ENCODE measurements around the gene PDHB. TPM values are rescaled to one million over a fixed set of nuclear protein-coding genes. Genes with fewer than 3 reads are reported as not detected.
A peak's percentile ranks its signal among the peaks of the same experiment; 100 is the strongest.

PDHB gene
- total and polyA plus RNA-seq, 5 donors, result 115 to 242 (median 135) TPM

DNA sequence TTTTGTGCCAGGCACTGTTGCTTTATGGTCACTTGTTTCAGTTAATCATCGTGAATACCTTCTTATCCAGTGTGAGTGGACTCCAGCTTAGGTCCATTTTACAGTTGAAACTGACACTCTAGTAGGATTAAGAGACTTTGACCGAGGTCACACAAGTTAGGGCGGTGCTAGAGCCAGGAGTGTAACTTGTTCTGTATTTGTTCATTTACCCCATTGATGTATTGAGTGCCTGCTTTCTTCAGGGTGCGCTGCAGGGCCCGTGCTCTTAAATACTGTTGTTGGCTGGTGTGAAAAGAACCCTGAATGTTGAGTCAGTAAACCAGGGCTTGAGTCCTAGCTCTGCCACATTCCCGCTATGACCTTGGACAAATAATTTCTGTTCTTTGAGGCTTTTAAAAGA is 15.4 kb downstream of the PDHB start:
- no peak for ATAC-seq
- WGBS, result 77% methylated on average over 6 of the region's 6 CpGs
- no peaks in the 10 kb centered on the region for H3K9me3 ChIP-seq (ENCODE audit: control insufficient read depth, low read length)
- no peak overlapping the region for H3K4me3 ChIP-seq (ENCODE audit: low read length)
- no peak for DNase-seq
- H3K4me1 ChIP-seq (ENCODE audit: control insufficient read depth, insufficient read depth, low read length), result no peaks in the 10 kb centered on the region
- no peaks in the 10 kb centered on the region for H3K27me3 ChIP-seq (ENCODE audit: control insufficient read depth, insufficient read depth)
- no peak overlapping the region for H3K27ac ChIP-seq (ENCODE audit: low read length)
- intact Hi-C loops (cut with DNase I), result loop anchor here in 2 of 4 donors (5.0 to 10.0 kb wide), 2 partner anchors 106 to 223 kb away; no protein-coding TSS in a partner anchor

DNA sequence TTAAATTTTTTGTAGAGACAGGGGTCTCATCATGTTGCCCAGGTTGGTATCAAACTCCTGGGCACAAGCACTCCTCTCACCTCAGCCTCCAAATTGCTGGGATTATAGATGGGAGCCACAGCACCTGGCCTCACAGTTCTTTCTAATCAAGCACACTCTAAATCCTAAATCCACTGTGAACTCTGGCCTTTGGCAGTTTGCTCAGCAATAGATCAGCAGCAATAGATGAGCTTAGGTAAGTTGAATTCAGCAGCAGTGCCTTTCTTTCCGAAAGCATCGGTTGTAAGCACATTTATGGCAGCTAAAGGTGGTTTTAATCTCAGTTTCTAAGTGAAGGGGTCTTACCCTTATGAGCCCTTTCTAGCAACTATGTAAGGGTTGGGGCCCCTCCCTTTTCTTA is 16.6 kb downstream of the PDHB start:
- no peak for DNase-seq
- H3K4me3 ChIP-seq (ENCODE audit: low read length), result no peak overlapping the region
- H3K4me1 ChIP-seq (ENCODE audit: control insufficient read depth, insufficient read depth, low read length), result no peaks in the 10 kb centered on the region
- H3K27ac ChIP-seq (ENCODE audit: low read length), result no peak overlapping the region
- ATAC-seq, result no peak
- no peaks in the 10 kb centered on the region for H3K27me3 ChIP-seq (ENCODE audit: control insufficient read depth, insufficient read depth)
- H3K9me3 ChIP-seq (ENCODE audit: control insufficient read depth, low read length), result no peaks in the 10 kb centered on the region
- intact Hi-C loops (cut with DNase I), result loop anchor here in 2 of 4 donors (5.0 to 10.0 kb wide), 2 partner anchors 105 to 222 kb away; no protein-coding TSS in a partner anchor
- WGBS, result 97% methylated on average over 2 of the region's 2 CpGs

DNA sequence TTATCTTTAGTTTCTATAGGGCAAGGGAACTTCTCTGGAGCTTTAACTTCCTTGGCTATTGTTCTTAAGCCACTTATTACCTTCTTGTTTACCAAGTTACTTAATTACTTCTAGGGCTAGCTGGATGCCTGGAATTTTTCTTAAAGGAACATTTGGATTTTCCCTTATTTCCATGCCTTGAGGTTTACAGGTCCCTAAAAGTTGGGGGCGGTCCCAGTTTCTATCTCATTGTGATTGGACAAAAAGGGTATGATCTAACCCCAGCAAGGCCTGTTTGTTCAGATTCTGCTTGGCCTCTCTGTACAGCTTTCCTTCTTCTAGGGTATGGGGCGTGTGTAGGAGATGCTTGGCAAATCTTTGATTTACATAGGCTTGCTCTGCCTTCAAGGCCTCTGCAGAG is 17.4 kb downstream of the PDHB start:
- intact Hi-C loops (cut with DNase I), result loop anchor here in 2 of 4 donors (5.0 to 10.0 kb wide), 2 partner anchors 104 to 221 kb away; no protein-coding TSS in a partner anchor
- Histone ChIP-seq H3K27ac (ENCODE audit: low read length) (no peak overlapping the region), H3K27me3 (ENCODE audit: control insufficient read depth, insufficient read depth) (no peaks in the 10 kb centered on the region), H3K9me3 (ENCODE audit: control insufficient read depth, low read length) (no peaks in the 10 kb centered on the region), H3K4me1 (ENCODE audit: control insufficient read depth, insufficient read depth, low read length) (no peaks in the 10 kb centered on the region), H3K4me3 (ENCODE audit: low read length) (no peak overlapping the region)
- 95% methylated on average over 2 of the region's 2 CpGs for WGBS
- ATAC-seq (no peak), DNase-seq (no peak)

DNA sequence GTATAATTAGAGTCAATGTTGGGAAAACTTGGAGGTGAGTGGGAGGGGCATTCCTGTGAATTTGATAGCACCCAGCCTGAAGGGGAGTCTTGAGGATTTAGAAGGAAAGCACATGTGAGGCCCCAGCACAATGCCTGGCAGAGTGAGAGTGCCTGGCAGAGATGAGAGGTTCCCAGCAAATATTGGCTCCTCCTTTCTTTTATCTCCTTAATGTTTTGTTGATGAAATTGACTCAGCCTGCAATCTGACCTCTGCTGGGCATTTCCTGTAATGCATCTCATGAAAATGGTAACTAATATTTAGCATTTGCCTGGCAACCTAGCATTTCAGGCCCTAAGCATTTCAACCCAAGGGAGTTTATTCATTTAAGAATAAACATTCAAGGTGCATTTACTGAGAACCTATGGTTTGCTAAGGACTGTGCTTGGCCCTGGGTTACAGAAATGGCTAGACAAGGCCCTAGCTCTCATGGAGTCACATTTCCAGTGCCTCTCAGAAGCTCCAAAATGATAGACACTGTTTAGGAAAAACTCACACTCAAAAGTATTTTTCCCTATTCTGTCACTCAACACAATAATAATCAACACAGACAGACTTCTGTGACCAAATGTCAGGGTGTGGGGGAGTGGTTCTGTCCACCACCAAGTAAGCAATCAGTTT is 19.0 kb downstream of the PDHB start:
- Histone ChIP-seq H3K4me3 (ENCODE audit: low read length) (no peak overlapping the region), H3K27ac (ENCODE audit: low read length) (no peak overlapping the region), H3K9me3 (ENCODE audit: control insufficient read depth, low read length) (no peaks in the 10 kb centered on the region), H3K27me3 (ENCODE audit: control insufficient read depth, insufficient read depth) (no peaks in the 10 kb centered on the region), H3K4me1 (ENCODE audit: control insufficient read depth, insufficient read depth, low read length) (no peaks in the 10 kb centered on the region)
- ATAC-seq, result peak; percentile 75 to 76
- intact Hi-C loops (cut with DNase I), result loop anchor here (5.0 to 10.0 kb wide), 5 partner anchors 82 to 220 kb away; partner anchors contain the start of gene PXK (in 2 of the 4)
- DNase-seq, result peak; percentile 62 to 84 (median 77)

DNA sequence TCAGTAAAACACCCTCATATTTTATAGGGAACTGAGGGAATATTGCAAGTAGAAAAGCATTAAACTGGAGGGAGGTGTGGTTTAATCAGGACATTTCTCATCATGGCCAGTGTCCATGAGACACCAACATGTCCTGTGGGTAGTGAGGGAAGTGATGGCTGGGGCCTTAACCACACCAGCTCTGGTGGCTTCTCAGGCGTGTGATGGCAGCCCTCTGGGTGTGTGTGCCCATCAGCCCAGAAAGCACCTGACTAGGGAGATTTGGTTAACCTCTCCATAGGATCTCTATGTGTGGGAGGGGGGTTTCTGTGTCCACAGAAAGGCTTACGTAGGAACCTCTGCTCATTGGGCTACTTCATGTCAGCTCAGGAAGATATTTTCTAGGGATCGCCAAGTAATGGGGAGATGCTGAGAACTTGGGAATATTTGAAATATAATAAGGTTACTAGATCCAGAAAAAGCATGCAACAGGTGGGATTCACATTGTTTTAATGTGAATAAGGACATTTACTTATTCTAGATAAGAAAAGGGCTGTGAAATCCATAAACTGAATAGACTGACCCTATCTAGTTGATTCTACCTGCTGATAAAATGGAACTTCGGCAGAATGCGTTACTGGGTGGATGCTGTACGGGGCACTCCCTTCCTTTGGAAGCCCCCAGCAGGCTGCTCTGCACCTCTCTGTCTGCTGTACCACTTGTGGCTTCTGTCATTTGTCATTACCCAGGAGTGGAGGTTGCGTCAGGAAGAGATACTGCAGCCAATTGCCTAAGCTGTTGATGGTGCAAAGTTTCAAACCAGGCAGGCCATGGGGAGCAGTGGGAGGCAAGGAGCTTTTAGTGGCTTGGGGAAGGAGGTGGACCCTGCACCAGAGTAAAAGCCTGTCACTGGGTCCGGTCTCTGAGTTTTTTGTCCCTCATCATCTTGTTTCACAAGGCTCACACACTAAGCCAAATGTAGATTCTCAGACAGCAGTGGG is 21.5 kb downstream of the PDHB start:
- H3K27me3 ChIP-seq (ENCODE audit: control insufficient read depth, insufficient read depth), result no peaks in the 10 kb centered on the region
- no peaks in the 10 kb centered on the region for H3K9me3 ChIP-seq (ENCODE audit: control insufficient read depth, low read length)
- H3K4me3 ChIP-seq (ENCODE audit: low read length), result no peak overlapping the region
- 64% methylated on average over 8 of the region's 8 CpGs for WGBS
- no peaks in the 10 kb centered on the region for H3K4me1 ChIP-seq (ENCODE audit: control insufficient read depth, insufficient read depth, low read length)
- no peak overlapping the region for H3K27ac ChIP-seq (ENCODE audit: low read length)
- DNase-seq, result peak in 1 of 3 donors; percentile 50
- intact Hi-C loops (cut with DNase I), result loop anchor here (5.0 to 10.0 kb wide), 4 partner anchors 80 to 217 kb away; partner anchors contain the start of gene PXK (in 2 of the 4)
- peak; percentile 27 to 33 for ATAC-seq

DNA sequence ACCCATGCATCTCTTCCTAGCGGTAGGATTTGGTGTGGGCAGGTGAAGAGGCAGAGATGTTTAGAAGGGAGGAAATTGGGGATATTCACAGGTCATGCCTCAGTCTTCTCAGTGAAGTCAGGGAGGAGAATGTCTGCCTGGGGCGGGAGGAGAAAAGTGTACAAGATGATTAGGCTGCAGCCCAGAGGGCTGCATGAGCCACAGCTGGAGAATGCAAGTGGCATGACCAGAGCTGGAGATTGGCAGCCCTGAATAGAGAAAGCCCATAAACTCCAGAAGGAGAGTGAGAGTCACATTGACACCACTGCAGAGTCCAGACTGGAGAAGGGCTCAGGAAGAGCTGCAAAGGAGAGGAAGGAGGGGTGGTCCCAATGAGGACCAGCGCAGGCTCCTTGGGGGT is 22.6 kb downstream of the PDHB start:
- DNase-seq, result no peak
- H3K27ac ChIP-seq (ENCODE audit: low read length), result no peak overlapping the region
- H3K27me3 ChIP-seq (ENCODE audit: control insufficient read depth, insufficient read depth), result no peaks in the 10 kb centered on the region
- WGBS, result 96% methylated on average over 3 of the region's 3 CpGs
- no peak overlapping the region for H3K4me3 ChIP-seq (ENCODE audit: low read length)
- no peaks in the 10 kb centered on the region for H3K9me3 ChIP-seq (ENCODE audit: control insufficient read depth, low read length)
- intact Hi-C loops (cut with DNase I), result loop anchor here (5.0 to 10.0 kb wide), 4 partner anchors 79 to 216 kb away; partner anchors contain the start of gene PXK (in 2 of the 4)
- no peak for ATAC-seq
- H3K4me1 ChIP-seq (ENCODE audit: control insufficient read depth, insufficient read depth, low read length), result no peaks in the 10 kb centered on the region

DNA sequence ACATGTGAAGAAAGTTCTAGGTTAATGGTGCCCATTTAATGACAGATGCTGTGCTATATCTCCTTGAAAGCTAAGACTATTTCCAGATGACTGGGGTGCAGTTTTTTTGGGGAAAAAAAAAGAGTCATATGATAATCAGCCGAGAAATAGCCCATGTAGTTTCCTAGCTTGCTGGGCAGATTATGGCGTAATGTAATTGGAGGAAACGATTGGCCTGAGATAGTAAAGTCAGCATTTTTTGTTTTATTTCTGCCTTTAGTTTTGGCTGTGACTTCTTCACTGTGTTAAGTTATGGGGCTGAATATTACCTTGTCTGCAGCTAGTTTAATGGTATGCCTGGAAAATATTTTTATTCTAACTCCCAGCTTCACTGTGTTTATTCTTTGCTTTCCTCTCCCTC is 24.0 kb downstream of the PDHB start:
- no peaks in the 10 kb centered on the region for H3K4me1 ChIP-seq (ENCODE audit: control insufficient read depth, insufficient read depth, low read length)
- H3K9me3 ChIP-seq (ENCODE audit: control insufficient read depth, low read length), result no peaks in the 10 kb centered on the region
- H3K27me3 ChIP-seq (ENCODE audit: control insufficient read depth, insufficient read depth), result no peaks in the 10 kb centered on the region
- H3K4me3 ChIP-seq (ENCODE audit: low read length), result no peak overlapping the region
- 81% methylated on average over 3 of the region's 3 CpGs for WGBS
- intact Hi-C loops (cut with DNase I), result loop anchor here (5.0 to 10.0 kb wide), 4 partner anchors 77 to 215 kb away; partner anchors contain the start of gene PXK (in 2 of the 4)
- no peak overlapping the region for H3K27ac ChIP-seq (ENCODE audit: low read length)
- ATAC-seq, result no peak
- no peak for DNase-seq

DNA sequence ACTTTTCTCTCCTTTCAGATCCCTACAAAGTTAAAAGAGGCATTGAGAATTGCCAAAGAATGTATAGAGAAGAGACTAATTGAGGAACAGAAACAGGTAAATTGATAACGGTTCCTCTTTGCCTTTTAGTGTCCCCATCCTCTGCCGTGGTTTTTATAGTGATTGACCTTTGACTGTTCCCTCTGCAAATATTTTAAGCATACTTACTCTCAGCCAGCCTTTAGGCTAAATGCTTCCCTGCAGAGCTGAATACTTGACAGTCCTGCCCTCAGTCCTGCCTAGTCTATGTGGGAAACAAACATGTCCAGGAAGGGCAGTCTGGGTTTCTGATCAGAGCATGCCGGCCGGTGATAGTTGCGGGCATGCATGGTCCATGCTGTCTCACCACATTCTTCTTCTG is 24.7 kb downstream of the PDHB start:
- Histone ChIP-seq H3K9me3 (ENCODE audit: control insufficient read depth, low read length) (no peaks in the 10 kb centered on the region), H3K27ac (ENCODE audit: low read length) (no peak overlapping the region), H3K4me1 (ENCODE audit: control insufficient read depth, insufficient read depth, low read length) (no peaks in the 10 kb centered on the region), H3K4me3 (ENCODE audit: low read length) (no peak overlapping the region), H3K27me3 (ENCODE audit: control insufficient read depth, insufficient read depth) (no peaks in the 10 kb centered on the region)
- intact Hi-C loops (cut with DNase I), result no loop called here
- WGBS, result 87% methylated on average over 5 of the region's 5 CpGs
- no peak for ATAC-seq
- no peak for DNase-seq

DNA sequence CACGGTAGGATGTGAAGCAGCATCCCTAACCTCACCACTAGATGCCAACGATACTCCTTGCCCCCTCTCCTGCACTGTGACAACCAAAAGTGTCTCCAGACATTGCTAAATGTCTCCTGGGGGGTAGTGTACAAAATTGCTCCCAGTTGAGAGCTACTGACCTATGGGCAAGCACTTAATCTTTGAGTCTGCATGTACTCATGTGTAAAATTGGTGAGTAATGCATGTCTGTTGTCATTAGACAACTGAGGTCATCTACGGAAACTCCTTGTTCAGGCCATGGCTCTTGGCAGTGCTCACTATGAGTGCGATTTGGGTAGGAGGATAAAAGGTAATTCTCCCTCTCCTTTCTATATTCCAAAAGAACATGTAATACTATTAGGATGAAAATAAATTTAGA is 29.2 kb downstream of the PDHB start:
- Histone ChIP-seq H3K4me1 (ENCODE audit: control insufficient read depth, insufficient read depth, low read length) (peaks cover 2% of the 10 kb centered on the region), H3K27ac (ENCODE audit: low read length) (no peak overlapping the region), H3K4me3 (ENCODE audit: low read length) (no peak overlapping the region), H3K9me3 (ENCODE audit: control insufficient read depth, low read length) (no peaks in the 10 kb centered on the region), H3K27me3 (ENCODE audit: control insufficient read depth, insufficient read depth) (no peaks in the 10 kb centered on the region)
- ATAC-seq (peak in 1 of 2 donors; percentile 20), DNase-seq (no peak)
- WGBS, result 76% methylated on average over 4 of the region's 4 CpGs
- intact Hi-C loops (cut with DNase I), result no loop called here

DNA sequence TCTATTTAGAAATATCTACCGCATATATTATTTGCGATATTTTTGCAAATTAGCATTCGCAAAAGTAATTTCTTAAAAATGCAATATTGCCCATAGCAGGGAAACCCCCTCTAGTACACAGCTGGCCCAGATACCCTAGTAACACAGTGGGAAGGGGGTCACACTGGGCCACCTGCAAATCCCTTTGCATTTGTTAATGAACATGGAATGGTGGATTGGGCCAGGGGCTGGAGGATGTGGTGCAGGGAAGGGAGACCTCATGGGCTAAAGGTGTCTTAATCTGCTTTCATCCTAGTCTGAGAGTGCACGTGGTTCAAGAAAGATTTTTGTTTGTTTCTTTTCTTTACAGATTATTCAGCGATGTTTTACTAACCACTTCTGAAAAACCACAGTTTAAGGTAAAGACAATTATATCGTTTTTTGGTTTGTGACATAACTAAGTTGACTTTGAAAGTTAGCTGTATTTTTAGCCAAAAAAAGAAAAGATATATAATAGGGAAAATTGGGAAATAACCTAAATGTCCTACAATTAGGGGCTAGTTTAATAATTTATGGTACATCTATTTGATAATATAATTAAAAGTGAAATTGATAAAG is 30.0 kb downstream of the PDHB start:
- no peak overlapping the region for H3K4me3 ChIP-seq (ENCODE audit: low read length)
- no peak overlapping the region for H3K27ac ChIP-seq (ENCODE audit: low read length)
- 92% methylated on average over 6 of the region's 6 CpGs for WGBS
- no peaks in the 10 kb centered on the region for H3K27me3 ChIP-seq (ENCODE audit: control insufficient read depth, insufficient read depth)
- no peaks in the 10 kb centered on the region for H3K9me3 ChIP-seq (ENCODE audit: control insufficient read depth, low read length)
- H3K4me1 ChIP-seq (ENCODE audit: control insufficient read depth, insufficient read depth, low read length), result peaks cover 4% of the 10 kb centered on the region
- intact Hi-C loops (cut with DNase I), result no loop called here
- ATAC-seq (no peak), DNase-seq (no peak)
